ENCODE results near the gene RPA3.
A peak's percentile ranks its signal among the peaks of the same experiment; 100 is the strongest.

The RPA3 gene

GRCh38 chr7:7731732-7732131 lies 13.3 kb upstream of the RPA3 start:
- DNase-seq, result no peak

GRCh38 chr7:7720750-7721621 lies 2.6 kb upstream of the RPA3 start:
- peak; percentile 19 for DNase-seq

GRCh38 chr7:7720193-7720592 lies 1.8 kb upstream of the RPA3 start:
- DNase-seq, result peak; percentile 51

- peak; percentile 92 for DNase-seq
These were observed 829 bp upstream of the RPA3 start for GRCh38 chr7:7719236-7719635.

GRCh38 chr7:7713730-7714129 lies 4.7 kb downstream of the RPA3 start:
- no peak for DNase-seq

- DNase-seq, result no peak
These were observed 7.9 kb downstream of the RPA3 start for GRCh38 chr7:7710469-7710868.

GRCh38 chr7:7709291-7709690 lies 9.1 kb downstream of the RPA3 start:
- DNase-seq, result no peak

GRCh38 chr7:7707806-7708205 lies 10.6 kb downstream of the RPA3 start:
- no peak for DNase-seq

- no peak for DNase-seq
These were observed 11.2 kb downstream of the RPA3 start for GRCh38 chr7:7707246-7707645.

- no peak for DNase-seq
These were observed 11.7 kb downstream of the RPA3 start for GRCh38 chr7:7706556-7707172.

GRCh38 chr7:7706101-7706511 lies 12.3 kb downstream of the RPA3 start:
- no peak for DNase-seq

- no peak for DNase-seq
These were observed 13.1 kb downstream of the RPA3 start for GRCh38 chr7:7705318-7705717.

- no peak for DNase-seq
These were observed 13.5 kb downstream of the RPA3 start for GRCh38 chr7:7704867-7705266.

- no peak for DNase-seq
These were observed 15.0 kb downstream of the RPA3 start for GRCh38 chr7:7703427-7703826.

- DNase-seq, result no peak
These were observed 15.6 kb downstream of the RPA3 start for GRCh38 chr7:7702826-7703225.

- no peak for DNase-seq
These were observed 16.9 kb downstream of the RPA3 start for GRCh38 chr7:7701527-7701926.

- no peak for DNase-seq
These were observed 18.4 kb downstream of the RPA3 start for GRCh38 chr7:7699970-7700369.

- DNase-seq, result no peak
These were observed 19.0 kb downstream of the RPA3 start for GRCh38 chr7:7699380-7699779.

GRCh38 chr7:7698930-7699329 lies 19.5 kb downstream of the RPA3 start:
- DNase-seq, result no peak

GRCh38 chr7:7696458-7697119 lies 21.8 kb downstream of the RPA3 start:
- DNase-seq, result peak; percentile 32

- DNase-seq, result no peak
These were observed 23.1 kb downstream of the RPA3 start for GRCh38 chr7:7695111-7695817.

- no peak for DNase-seq
These were observed 23.9 kb downstream of the RPA3 start for GRCh38 chr7:7694542-7694941.

- DNase-seq, result no peak
These were observed 24.5 kb downstream of the RPA3 start for GRCh38 chr7:7693881-7694280.
